Activated gamma-delta T cell (primary cell): ENCODE data around the gene IFI6.
"Not testable (repeated sequence)": the region's sequence is repeated elsewhere in the genome, so short reads cannot be mapped to it uniquely, and the experiment has no call there.

Experiments
- DNase-seq: peaks from one replicate; lab custom pipeline; 2025; lab: John Stamatoyannopoulos, UW

The IFI6 gene

GRCh38 chr1:27627733-27628132 lies 44.3 kb downstream of the IFI6 start:
- not testable (repeated sequence) for DNase-seq

DNA sequence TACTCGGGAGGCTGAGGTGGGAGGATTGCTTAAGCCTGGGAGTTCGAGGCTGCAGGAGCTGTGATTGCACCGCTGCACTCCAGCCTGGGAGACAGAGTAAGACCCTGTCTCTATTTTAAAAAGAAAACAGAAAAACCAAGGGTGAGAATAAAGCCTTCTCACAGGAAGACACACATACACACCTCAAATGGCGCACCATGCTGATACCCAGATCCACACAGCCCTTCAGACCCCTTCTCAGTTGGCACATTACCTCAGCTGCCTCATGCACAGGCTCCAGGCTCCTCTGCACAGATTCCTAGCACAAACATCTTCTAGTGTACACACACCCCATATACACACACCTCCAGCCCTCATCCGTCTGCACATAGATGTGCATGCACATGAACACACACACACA lies 44.9 kb downstream of the IFI6 start:
- no peak for DNase-seq

- DNase-seq, result no peak
These were observed 45.7 kb downstream of the IFI6 start for GRCh38 chr1:27626031-27626935.

DNA sequence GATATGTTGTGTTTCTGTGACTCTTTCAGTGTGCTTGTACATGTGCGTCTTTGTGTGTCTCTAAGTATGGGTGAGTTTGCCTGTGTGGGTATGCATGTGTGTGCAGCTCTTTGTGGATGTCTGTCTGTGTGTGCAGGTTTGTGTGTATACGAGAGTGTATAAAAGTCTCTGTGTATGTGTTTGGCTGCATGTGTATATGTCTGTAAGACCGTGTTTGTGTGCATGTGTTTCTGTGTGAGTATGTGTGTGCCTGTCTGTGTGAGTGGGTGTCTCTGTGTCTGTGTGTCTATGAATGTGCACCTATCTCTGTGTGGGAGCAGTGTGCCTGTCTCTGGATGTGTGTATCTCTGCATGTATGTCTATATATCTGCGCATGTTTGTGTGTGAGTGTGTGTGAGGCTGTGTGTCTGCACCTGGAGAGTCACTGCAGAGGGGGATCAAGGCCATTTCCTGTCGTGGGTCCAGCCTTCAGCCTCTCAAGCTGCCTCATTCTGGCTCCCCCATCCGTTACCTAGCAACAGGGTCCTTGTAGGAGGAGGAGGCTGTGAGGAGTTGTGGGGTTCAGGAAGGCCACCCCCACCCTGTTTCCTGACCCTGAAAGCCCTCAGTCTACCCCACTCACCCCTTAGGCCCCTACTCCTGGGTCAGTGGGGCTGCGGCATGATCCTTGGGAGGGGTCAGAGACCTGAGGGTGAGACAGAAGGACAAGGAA lies 47.4 kb downstream of the IFI6 start:
- no peak for DNase-seq

- DNase-seq, result no peak
These were observed 48.4 kb downstream of the IFI6 start for GRCh38 chr1:27623327-27624212.

GRCh38 chr1:27622828-27623227 lies 49.2 kb downstream of the IFI6 start:
- no peak for DNase-seq

- no peak for DNase-seq
These were observed 50.7 kb downstream of the IFI6 start for GRCh38 chr1:27621051-27621920.

GRCh38 chr1:27619782-27620438 lies 52.1 kb downstream of the IFI6 start:
- DNase-seq, result not testable (repeated sequence)

- DNase-seq, result no peak
These were observed 53.5 kb downstream of the IFI6 start for GRCh38 chr1:27618341-27619082.

- DNase-seq, result no peak
These were observed 54.6 kb downstream of the IFI6 start for GRCh38 chr1:27617420-27617819.

DNA sequence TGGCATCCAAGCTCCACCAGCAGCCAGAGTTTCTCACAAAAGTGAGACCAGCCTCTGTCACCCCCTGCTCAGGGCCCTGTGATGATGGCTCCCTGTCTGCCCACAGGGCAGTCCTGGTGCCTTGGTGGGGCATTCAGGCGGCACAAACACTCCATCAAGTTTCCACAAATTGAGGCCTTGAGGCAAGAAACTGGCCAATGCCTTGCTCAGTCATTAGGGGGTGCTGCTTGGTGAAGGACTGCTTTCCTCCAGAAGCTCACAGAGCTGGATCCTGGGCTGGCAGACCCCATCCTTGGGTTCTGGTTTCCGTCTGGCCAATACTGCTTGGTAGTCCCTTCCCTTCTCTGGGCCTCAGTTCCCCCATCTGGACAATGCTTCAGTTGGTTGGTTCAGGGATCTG lies 55.6 kb downstream of the IFI6 start:
- DNase-seq, result no peak
